Gastroesophageal sphincter (tissue), 3 donors: Measurements from ENCODE around the gene BUD31.

Experiments
- POLR2A ChIP-seq, 2 donors: fragments of 450-650 bp; IDR thresholded peaks; one replicate each; pipeline ENCODE4 v1.6.1; 2017; ENCODE audit warnings: antibody characterized with exemption in 2 of 2, mild to moderate bottlenecking in 2 of 2, moderate library complexity in 1 of 2
- TF ChIP-seq, protein P1 (sequence below), 4 experiments: fragments of 200-600 bp in 2 of 4; fragments of 450-650 bp in 2 of 4; sonication (generic) in 1 of 4; IDR thresholded peaks; one replicate each; pipeline ENCODE4 v1.5.1; 2017 to 2019; ENCODE audit warnings: antibody characterized with exemption in 4 of 4, mild to moderate bottlenecking in 2 of 4, moderate library complexity in 2 of 4

DNA sequence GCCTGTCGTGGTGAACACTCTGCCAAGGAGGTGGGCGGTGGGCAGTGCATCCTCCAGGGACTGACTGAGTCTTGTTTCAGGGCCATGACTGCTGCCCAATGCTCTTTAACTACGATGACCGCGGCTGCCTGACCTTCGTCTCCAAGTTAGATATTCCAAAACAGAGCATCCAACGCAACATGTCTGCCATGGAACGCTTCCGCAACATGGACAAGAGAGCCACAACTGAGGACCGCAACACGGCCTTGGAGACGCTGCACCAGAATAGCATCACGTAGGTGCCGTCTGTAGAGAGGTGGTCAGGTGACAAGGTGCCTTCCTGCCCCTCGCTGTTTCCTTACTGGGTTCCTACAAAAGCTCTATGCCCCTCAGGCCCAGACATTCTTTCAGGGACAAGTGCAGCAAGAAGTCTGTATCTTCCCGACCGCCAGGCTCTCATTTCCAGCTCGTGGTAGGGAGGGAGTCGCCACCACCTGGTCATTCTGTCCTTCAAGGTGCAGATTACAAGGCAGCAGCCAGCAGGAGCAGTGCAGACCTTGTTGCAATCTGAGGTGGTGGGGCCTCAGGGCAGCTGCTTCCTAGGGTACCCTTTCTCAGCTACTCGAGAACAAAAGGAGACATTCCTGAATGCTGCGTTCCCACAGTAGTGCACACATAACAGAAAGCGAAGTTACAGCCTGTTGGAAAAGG lies 49.2 kb upstream of the BUD31 start:
- TF ChIP-seq, protein P1, sequence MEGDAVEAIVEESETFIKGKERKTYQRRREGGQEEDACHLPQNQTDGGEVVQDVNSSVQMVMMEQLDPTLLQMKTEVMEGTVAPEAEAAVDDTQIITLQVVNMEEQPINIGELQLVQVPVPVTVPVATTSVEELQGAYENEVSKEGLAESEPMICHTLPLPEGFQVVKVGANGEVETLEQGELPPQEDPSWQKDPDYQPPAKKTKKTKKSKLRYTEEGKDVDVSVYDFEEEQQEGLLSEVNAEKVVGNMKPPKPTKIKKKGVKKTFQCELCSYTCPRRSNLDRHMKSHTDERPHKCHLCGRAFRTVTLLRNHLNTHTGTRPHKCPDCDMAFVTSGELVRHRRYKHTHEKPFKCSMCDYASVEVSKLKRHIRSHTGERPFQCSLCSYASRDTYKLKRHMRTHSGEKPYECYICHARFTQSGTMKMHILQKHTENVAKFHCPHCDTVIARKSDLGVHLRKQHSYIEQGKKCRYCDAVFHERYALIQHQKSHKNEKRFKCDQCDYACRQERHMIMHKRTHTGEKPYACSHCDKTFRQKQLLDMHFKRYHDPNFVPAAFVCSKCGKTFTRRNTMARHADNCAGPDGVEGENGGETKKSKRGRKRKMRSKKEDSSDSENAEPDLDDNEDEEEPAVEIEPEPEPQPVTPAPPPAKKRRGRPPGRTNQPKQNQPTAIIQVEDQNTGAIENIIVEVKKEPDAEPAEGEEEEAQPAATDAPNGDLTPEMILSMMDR (IDR thresholded peaks at IDR 0.05): no peak
- no peak for TF ChIP-seq POLR2A (IDR thresholded peaks at IDR 0.05)
